Effector CD8-positive, alpha-beta T cell (primary cell): ENCODE measurements around the gene RTL5.

ENCODE experiments used
- DNase-seq: peaks from one replicate; lab custom pipeline; 2025; lab: John Stamatoyannopoulos, UW

The RTL5 gene

DNA sequence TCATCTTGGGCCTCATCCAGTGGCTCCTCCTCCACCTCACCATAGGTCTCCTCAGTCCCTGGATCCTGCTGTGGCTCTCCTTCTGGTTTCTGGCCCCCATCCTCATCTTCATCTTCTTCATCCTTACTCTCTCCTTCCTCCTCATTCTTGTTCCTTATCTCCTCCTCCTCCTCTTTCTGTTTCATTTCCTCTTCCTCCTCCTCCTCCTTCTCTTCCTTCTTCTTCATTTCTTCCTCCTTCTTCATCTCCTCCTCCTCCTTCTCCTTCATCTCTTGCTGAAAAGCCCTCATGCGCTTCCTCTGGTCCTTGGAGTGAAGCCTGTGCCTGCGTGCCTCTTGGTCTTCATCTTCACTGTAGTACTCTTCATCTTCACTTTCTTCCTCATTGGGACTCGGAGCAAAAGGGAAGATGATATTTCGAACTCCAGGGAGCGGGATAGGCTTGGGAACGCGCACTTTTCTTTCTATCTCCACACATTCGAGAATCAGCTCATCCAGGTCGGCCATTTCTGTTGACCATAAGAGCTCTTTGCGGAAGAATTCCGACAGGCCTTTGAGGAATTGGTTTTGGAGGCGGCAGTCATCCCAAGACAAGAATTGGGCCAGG, 1.5 kb downstream of the RTL5 start:
- DNase-seq: no peak

GRCh38 chrX:72129661-72130060, 2.1 kb downstream of the RTL5 start:
- no peak for DNase-seq

- DNase-seq: no peak
Observed at GRCh38 chrX:72128881-72129280, 2.8 kb downstream of the RTL5 start.

DNA sequence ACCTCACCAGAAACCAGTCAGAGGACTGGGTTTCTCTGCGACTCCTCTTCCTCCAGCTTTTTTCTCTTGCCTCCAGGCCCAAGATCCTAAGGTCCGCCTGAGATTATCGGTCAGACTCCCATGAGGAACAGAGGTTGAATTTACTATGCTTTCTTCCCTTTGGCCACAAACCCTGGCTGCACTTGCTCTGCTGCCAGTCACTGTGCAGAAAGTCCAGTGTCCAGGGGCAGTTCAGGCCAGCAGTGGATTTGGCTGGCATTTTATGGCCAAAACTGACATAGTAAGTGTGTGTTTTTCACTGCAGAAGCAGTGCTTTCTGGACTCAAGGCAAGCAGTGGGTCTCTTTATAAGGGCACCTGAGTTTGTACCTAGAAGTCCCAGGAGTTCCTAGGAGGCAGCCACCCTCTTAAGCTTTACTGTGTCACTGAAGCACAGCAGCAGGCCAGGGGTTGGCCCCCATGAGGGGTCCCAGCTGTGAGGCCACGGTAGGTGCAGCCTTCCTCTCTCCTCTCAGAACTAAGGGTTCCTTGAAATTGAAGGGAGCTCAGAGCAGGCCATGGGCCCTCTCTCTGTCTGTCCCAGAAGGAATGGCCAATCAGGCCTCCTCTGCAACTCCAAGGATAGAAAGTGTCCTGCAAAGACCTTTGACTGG, 3.4 kb downstream of the RTL5 start:
- DNase-seq: no peak

DNA sequence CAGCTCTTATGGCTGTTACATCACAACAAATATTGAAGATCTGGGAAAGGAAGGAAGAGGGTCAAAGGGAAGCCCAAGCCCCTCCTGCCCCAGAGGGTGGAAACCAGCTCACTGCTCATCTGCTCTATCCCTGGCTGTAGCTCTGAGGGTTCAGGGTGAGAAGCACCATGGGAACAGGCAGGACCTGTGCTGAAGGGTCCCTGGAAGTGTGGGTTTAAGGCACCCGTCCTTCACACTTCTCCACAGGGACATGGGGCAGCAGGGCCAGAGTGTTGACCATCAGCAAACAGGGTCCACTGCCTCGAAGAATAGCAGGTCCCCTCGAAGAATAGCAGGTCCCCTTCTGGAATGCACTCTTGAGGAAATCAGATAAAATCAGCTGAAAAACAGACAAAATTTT, 4.4 kb downstream of the RTL5 start:
- no peak for DNase-seq

DNA sequence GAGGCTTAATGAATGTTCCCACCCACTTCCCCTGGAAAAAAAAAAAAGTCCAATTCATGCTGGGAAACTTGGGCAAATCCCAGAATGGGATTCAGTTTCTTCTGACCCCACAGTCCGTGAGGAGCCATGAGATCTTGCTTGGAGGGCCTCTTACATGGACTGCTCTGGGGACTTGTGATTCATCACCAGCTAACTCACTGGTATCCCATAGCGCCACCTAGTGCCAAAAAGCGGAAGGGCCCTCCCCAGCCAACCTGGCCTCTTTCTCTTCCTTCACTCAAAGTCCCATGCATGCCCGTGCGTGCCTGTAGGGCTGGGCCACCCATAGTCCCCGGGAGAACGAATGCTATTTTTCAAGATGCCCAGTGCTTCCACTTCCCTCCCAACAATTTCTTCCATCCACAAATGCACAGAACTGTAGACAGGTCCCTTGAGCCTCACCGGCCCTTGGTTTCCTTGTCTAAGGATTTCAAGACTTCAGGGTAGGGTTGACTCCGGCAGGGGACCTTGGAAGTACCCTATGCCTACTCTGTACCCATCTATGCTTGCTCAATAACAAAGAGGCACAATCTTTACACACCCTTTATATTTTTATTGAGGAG, 5.1 kb downstream of the RTL5 start:
- DNase-seq: peak; percentile 59

- no peak for DNase-seq
Observed at GRCh38 chrX:72126048-72126415, 5.7 kb downstream of the RTL5 start.

DNA sequence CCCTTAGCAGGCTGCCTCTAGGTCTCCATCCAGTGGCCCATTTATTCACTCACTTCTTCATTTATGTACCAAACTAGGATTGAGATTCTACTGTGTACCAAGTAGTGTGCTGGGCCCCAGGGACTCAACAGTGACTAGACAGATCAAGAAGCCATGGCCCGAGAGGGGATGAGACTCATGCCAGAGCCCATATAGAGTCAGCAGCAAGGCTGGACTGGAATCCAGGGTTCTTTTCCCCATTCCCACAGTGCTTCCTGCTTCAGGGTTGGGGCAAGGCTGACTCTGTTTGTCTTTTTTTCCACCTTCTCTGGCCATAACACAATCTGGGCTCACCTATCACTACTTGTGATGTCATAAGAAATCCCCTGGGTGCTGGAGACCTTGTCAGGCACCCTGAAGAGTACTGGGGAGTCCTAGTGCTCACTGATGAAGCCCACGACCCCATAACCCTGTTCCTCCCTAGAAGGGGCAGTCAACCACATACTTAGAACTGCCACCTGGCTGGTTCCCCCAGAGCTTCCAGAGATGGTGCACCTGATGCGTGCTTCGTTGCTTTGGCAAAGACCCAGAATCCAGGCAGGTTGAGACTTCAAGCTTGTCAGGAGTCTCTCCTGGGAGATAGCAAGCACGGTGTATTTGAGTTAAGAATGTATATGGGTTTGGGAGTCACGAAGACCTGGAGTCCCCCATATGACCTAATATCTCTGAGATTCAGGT, 6.2 kb downstream of the RTL5 start:
- no peak for DNase-seq

DNA sequence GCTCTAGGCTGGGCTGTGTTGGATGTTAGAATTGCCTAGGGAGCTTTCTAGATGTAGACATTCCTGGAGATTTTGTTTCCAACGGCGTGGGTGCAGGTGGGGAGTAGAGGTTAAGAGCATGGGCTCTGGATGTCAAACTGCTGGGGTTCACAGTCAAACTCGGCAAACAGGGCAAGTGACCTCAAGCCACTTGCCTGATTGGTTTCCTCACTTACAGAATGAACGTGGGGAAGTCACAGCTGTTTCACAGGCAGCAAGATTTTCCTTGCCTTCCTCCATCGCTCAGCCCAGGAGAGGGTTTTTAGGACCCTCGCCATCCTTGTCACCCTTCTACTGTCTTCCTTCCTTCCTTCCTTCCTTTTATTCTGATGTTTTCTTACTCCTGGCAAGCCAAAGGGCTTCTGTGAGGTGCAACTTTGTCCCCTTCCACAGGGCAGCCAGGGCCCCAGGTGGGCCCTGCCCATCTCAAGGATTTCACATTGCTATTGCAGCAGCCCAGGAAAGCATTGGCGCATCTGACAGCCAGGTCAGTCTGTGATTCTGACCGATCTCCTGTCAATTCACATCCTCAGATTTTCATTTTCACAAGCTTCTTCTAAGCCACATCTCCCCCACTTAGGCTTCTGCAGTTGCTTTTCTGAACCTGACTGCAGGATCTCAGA, 7.0 kb downstream of the RTL5 start:
- DNase-seq: no peak

DNA sequence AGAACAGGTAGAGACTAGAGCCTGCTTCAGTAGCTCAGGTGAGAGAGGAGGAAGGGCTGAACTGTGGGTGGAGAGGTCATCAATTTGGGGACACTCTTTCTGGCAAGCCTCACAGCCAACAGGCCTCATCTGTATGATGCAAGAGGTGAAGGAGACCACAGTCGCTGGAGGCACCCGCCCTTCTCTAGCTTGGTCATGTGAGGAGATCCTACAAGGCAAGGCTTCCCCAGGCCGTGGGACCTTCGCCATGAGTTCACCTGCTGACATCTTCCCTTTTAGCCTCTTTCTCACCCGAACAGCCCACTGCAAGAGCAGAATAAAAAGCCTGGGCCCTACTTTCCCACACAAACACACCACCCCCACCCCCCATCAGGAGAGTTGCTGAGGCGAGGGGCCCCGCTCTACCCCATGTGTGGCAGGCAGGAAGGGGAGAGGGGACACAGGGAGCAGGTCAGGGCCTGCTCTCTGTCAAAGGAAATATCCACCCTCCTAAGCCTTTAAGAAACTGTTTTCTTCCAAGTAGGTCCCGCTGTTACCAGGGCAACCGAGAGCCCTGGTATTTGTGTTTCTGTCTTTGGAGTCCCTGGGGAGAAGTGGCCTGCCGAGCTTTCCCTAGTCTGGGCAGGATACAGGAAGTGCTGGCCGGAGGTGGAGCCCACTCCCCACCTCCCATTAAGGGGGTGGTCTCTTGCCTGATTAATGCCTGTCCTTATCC, 8.1 kb downstream of the RTL5 start:
- DNase-seq: no peak

DNA sequence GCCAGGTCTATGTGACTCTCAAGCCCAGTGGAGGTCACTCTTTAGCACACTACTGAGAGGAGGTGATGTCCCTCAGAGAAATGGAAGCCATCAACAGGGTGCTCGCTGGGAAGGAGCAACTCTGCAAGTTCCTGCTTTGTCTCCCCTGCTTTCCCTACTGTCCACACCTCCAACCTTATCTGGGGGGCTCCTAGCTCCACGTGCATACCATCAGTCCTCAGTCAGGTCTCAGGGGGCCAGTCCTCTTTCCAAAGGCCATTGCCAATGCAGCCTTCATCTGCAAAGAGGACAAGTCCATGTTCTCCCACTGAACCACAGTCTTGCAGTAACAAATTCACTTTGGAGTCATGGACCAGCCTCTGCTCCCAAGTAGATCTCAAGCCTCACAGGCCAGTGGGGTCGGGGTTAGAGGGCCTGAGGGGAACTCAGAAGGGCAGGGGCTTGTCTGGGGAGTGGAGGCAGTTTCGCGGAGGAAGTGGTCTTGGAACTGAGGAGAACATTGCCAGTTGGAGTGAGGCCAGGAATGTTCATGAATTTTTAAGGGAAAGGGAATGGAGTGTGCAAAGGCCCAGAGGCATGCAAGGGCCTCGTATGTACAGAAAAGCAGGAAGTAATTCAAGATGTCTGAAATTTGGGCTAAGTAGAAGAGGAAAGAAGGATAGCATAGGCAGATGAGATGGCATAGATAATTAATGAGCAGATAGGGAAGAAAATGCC, 8.9 kb downstream of the RTL5 start:
- no peak for DNase-seq

- no peak for DNase-seq
Observed at GRCh38 chrX:72121383-72121782, 10.3 kb downstream of the RTL5 start.

DNA sequence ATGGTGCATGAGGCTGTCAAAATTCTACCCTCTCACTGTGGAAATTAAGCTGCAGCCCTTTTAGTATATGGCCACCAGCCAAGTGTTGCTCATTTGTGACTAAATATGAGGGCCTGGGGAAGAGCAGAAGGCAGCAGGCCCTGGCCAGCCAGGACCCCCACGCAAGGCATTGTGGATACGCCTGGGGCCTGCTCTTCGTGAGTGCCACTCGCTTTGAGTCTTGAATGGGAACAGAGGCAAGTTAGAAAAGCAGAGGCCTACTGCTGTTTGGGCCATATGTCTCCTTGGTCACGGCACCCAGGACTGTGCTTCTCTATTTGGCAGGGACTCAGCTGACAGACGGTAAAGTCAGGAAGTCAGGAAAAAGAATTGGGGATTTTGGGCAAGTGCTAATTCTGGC, 10.9 kb downstream of the RTL5 start:
- DNase-seq: no peak

- no peak for DNase-seq
Observed at GRCh38 chrX:72117636-72118210, 14.0 kb downstream of the RTL5 start.

- no peak for DNase-seq
Observed at GRCh38 chrX:72115380-72115779, 16.3 kb downstream of the RTL5 start.

- DNase-seq: no peak
Observed at GRCh38 chrX:72114807-72115206, 16.9 kb downstream of the RTL5 start.

- DNase-seq: no peak
Observed at GRCh38 chrX:72114306-72114705, 17.4 kb downstream of the RTL5 start.

GRCh38 chrX:72113461-72113860, 18.3 kb downstream of the RTL5 start:
- no peak for DNase-seq

- no peak for DNase-seq
Observed at GRCh38 chrX:72110876-72111708, 20.6 kb downstream of the RTL5 start.
